GM08714 (cell line): ENCODE data around the gene CACNA1H.

ENCODE experiments used
- H3K4me3 ChIP-seq: fragments of 200-500 bp; sonication (Bioruptor generic); 2 replicates; pipeline ENCODE4 v1.5.1; 2014; ENCODE audit warnings: mild to moderate bottlenecking, low read length, inconsistent platforms
- ZNF274 ChIP-seq: IDR thresholded peaks from 2 replicates; pipeline ENCODE4 v1.6.1; 2012; ENCODE audit warnings: mild to moderate bottlenecking, low read depth, low read length

The CACNA1H gene

GRCh38 chr16:1155353-1156054 lies 2.6 kb downstream of the CACNA1H start:
- no peak for TF ChIP-seq ZNF274
- no peak overlapping the region for H3K4me3 ChIP-seq

- TF ChIP-seq ZNF274, result no peak
- H3K4me3 ChIP-seq, result no peak overlapping the region
Measured at GRCh38 chr16:1156055-1156982, 3.4 kb downstream of the CACNA1H start.

- no peak for TF ChIP-seq ZNF274
- H3K4me3 ChIP-seq, result no peak overlapping the region
Measured at GRCh38 chr16:1156983-1157638, 4.2 kb downstream of the CACNA1H start.

GRCh38 chr16:1157639-1158455 lies 4.9 kb downstream of the CACNA1H start:
- no peak overlapping the region for H3K4me3 ChIP-seq
- no peak for TF ChIP-seq ZNF274

DNA sequence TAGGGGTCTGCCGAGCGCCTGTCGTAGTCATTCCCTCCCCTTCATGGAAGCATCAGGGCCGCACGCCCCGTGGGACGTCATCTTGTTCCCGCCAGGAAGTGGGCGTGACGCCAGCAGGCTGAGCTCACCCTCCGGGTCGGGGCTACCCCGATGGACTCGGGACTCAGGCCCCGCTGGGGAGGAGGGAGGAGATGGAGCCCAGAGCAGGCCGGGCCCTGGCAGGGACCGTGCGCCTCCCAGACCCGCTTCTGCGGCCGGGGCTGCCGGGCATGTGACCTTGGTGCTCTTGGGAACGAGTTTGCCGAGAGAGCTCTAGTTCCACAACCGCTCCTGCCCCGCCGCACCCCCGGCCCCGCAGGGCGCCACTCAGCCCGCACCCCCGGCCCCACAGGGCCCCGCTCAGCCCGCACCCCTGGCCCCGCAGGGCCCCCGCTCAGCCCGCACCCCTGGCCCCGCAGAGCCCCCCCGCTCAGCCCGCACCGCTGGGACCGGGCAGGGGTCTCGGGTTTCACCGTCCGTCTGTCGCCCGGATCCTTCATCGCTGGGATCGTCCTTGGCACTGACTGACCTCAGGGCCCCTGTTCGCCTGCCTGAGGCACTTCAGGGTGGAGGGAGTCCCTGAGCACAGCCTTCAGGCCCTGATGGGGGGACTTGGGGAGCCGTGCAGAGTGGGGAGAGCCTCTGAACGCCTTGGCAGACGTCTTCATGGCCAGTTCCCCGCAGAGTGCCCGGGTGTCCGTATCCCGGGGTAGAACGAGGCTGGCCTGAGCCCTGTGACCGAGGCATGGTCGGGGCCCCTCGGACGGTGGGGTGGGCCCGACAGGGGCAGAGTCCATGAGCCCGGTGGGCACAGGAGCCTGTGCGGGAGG lies 5.8 kb downstream of the CACNA1H start:
- H3K4me3 ChIP-seq, result no peak overlapping the region
- TF ChIP-seq ZNF274, result no peak

DNA sequence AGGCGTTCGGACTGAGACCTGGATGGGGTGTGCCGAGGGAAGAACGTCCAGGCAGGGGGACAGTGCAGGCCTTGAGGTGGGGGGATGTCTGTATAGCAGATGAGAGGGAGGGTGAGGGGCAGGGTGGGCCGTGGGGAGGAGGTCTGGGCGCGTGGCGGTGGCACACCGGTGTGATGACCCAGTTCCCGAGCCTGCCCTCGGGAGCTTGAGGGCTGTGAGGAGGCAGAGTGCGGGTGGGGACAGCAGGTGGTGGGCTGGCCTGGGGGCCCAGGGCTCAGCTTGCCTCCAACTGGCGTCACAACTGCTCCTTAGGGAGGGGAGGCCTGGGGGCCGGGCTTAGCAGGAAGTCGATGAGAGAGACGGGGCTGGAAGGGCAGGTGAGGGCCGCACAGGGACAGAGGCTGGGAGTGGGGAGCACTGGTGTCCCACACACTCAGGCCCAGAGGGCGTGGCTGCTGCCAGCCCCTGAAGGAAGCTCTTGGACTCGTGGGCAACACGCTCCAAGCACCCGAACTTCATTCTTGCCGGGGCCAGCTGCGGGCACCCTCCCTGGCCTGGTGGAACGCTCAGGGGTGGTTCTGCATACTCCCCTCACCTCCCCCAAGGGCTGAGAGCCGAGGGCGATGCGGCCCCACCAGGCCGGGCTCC lies 6.5 kb downstream of the CACNA1H start:
- no peak overlapping the region for H3K4me3 ChIP-seq
- no peak for TF ChIP-seq ZNF274

DNA sequence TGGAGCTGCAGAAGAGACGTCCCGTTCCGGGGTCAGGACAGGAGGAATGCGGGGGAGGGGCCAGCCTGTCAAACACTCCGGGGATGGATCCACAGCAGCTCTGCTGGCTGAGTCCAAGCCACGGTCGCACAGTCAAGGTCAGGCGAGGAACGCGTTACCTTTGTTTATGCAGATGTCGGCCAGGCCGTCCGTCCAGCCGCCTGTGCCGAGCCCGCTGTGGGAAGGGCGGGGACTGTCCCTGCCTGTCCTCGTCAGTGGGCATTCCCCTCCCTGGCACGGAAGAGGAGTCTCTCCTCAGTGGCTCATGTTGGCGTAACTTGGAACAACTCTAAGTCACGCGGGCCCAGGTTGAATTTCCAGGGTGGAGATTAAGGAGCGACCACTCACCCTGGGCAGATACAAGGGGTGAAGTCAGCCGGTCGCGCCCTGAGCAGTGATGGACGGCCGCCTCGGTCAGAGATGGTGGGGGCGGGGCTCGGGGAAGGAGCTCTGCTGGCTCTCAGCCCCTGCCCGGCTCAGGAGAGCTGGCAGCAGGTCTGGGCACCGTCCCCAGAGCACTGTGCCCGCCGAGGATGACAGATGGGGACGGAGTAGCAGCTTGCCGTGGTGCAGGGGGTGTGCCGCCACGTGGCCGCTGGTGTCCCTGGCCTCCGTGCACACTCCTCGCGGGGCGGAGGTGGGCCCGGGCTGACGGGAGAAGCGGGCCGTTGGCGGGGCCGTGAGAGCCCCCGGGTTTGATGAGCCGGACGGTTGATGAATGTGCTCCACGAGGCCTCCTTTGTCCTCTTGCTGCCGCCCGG lies 7.3 kb downstream of the CACNA1H start:
- TF ChIP-seq ZNF274, result no peak
- no peak overlapping the region for H3K4me3 ChIP-seq

DNA sequence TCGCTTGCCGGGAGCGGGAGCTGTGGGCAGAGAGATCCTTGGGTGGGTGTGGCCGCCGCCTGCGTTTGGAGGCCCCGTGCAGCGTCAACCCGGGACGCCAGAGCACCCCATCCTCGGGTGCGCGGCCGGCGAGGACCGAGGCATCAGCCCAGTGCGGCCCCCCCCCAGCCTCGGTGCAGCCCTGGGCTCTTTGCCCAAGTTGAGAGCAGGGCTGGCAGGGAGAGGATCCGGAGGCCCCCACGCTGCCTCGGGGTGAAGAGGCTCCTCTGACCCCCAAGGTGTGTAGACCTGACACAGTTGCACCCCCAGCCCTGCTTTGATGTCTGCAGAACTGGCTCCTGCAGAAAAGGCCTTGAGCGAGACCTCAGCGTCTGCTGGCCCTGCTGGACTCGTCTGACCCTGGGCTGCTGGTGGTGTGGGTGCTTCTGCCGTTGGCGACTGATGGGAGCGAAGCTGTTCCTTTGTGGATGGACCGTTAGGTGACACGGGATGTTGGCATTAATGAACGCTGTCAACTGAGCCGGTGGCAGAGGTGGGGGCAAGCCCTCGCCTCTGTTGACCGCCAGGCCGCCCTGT lies 8.0 kb downstream of the CACNA1H start:
- no peak for TF ChIP-seq ZNF274
- no peak overlapping the region for H3K4me3 ChIP-seq

DNA sequence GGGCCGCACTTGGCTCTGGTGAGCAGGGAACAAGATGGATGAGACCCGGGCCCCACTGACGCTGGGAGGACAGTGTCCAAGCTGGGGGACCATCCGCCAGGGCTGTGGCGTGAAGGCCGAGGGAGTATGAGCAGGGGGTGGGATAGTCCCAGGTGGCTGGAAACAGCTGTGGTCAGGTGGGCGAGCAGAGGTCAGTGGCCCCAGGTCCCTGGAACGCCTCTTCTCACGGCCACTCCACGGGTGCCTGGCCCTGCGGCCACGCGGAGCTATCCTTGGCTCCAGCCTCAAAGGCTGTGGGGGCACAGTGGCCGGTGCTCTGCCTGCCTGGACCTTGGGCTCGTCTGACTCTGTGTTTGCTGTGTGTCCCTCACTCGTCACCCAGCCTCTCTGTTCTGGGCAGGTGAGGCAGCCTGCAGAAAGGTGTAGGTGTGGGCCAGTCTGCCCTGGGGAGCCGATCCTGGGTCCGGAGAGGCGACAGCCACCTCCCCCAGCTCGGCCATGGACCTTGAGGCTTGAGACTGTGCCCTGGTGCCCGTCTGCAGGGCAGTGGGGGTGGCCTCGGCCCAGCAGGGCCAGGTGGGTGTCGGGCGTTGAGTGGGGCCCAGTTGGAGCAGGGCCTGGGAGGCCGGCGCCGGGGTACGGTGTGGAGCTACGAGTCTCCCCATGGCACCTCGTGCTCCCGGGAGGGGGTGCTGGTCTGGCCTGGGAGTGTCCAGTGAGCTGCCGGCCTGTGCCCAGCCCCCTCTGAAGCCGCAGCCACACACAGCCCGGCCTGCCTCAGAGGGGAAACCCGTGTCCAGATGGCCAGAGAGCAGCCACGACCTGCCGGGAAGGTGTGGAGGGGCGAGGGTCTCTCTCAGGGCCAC lies 10.0 kb downstream of the CACNA1H start:
- H3K4me3 ChIP-seq, result no peak overlapping the region
- no peak for TF ChIP-seq ZNF274

DNA sequence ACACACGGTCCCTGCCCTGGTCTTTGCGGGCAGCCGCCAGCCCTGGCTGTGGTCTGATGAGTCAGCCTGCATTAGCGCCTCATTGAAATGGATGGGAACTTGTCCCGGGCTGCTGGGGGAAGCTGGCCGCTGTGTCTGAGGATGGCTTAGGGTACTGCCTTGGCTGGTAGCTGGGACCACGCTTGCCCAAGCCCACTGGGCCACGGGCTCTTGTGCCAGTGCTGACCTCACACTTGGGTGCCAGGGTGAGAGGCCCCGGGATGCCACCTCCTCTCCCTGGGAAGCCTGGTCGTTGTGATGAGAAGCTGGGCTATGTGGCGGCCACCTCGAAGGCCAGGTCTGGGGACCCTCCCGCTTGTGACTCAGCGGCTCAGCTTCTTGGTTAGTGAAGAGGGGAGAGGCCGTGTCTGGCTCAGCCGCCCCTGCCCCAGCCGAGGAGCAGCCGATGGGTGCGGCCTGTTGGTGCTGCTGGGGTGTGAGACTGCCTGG lies 10.7 kb downstream of the CACNA1H start:
- TF ChIP-seq ZNF274, result no peak
- H3K4me3 ChIP-seq, result no peak overlapping the region
